KMS-11 (cell line): Measurements from ENCODE around the gene ARSK.

Experiments
- H2AFZ ChIP-seq: fragments of 200-600 bp; sonication (generic); 2 replicates; pipeline ENCODE4 v1.6.1; 2016; ENCODE audit warnings: antibody characterized with exemption, mixed run types, low read depth
- H3K27ac ChIP-seq: fragments of 200-600 bp; sonication (generic); 2 replicates; pipeline ENCODE4 v1.6.1; 2016; ENCODE audit warnings: mild to moderate bottlenecking, mixed run types
- H3K27me3 ChIP-seq: fragments of 200-600 bp; sonication (generic); 2 replicates; pipeline ENCODE4 v1.6.1; 2017; ENCODE audit warnings: mild to moderate bottlenecking, low read depth, mixed run types, moderate library complexity; ENCODE audit not compliant: insufficient read depth
- H3K36me3 ChIP-seq: fragments of 200-600 bp; sonication (generic); 2 replicates; pipeline ENCODE4 v1.6.1; 2017; ENCODE audit warnings: mild to moderate bottlenecking, mixed run types; ENCODE audit not compliant: insufficient read depth
- H3K4me1 ChIP-seq: fragments of 200-600 bp; sonication (generic); 2 replicates; pipeline ENCODE4 v1.6.1; 2016; ENCODE audit warnings: mild to moderate bottlenecking, low read depth, mixed run types; ENCODE audit not compliant: poor library complexity, severe bottlenecking
- H3K4me2 ChIP-seq: fragments of 200-600 bp; sonication (generic); 2 replicates; pipeline ENCODE4 v1.7.0; 2016; ENCODE audit warnings: mild to moderate bottlenecking, mixed run types
- H3K4me3 ChIP-seq: fragments of 200-600 bp; sonication (generic); IDR thresholded peaks from 2 replicates; pipeline ENCODE4 v1.6.1; 2017; ENCODE audit warnings: low read depth, low read length, mixed read lengths; ENCODE audit not compliant: insufficient read depth
- H3K79me2 ChIP-seq: fragments of 200-600 bp; sonication (generic); 2 replicates; pipeline ENCODE4 v1.6.1; 2016; ENCODE audit warnings: low read depth, mixed run types; ENCODE audit not compliant: insufficient read depth
- H3K9ac ChIP-seq: fragments of 200-600 bp; sonication (generic); 2 replicates; pipeline ENCODE4 v1.6.1; 2016; ENCODE audit warnings: mild to moderate bottlenecking, mixed run types
- H4K20me1 ChIP-seq: fragments of 200-600 bp; sonication (generic); 2 replicates; pipeline ENCODE4 v1.6.1; 2016; ENCODE audit warnings: mild to moderate bottlenecking, mixed run types; ENCODE audit not compliant: insufficient read depth
- CTCF ChIP-seq: fragments of 200-600 bp; sonication (generic); conservative IDR thresholded peaks from 2 replicates; pipeline ENCODE4 v1.6.1; 2017; ENCODE audit warnings: low read depth, mild to moderate bottlenecking, antibody characterized with exemption, low read length, moderate library complexity, mixed read lengths

ARSK gene

DNA sequence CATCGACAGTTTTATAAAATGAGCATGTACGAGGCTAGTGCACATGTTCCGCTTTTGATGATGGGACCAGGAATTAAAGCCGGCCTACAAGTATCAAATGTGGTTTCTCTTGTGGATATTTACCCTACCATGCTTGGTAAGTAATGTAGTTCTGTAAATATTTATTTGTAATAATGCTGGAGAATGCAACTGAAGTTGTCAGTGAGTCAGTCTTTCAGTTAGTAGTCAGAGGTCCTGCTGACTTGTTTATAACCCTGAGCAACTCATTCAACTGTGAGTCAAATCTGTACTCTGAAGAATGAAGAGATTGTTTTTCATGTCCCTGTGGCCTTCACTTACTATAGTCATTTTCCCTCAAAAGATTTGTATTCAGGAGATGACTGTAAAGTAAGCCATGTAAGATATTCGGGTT, 36.6 kb downstream of the ARSK start:
- Histone ChIP-seq H3K4me3 (no peak overlapping the region), H3K9ac (no peak overlapping the region), H4K20me1 (no peaks in the 10 kb centered on the region), H3K27ac (no peak overlapping the region), H2AFZ (no peak overlapping the region), H3K79me2 (no peaks in the 10 kb centered on the region), H3K4me1 (no peaks in the 10 kb centered on the region), H3K36me3 (no peaks in the 10 kb centered on the region), H3K4me2 (no peak overlapping the region), H3K27me3 (no peaks in the 10 kb centered on the region)
- TF ChIP-seq CTCF, result no peak

DNA sequence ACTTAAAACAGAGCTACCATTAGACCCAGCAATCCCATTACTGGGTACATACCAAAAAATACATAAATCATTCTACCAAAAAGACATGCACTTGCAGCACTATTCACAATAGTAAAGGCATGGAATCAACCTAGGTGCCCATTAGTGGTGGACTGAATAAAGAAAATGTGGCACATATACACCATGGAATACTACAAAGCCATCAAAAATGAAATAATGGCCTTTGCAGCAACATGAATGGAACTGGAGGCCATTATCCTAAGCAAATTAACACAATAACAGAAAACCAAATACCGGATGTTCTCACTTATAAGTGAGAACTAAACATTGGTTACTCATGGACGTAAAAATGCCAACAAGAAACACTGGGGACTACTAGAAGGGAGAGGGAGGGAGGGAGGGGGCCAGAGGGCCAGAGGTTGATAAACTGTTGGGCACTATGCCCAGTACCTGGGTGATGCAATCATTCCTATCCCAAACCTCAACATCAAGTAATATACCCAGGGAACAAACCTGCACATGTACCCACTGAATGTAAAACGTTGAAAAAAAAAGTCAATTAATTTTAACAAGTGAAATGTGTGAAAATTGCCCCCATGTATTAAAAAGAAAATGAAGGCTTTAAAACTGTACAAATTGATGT, 40.5 kb downstream of the ARSK start:
- Histone ChIP-seq H3K79me2 (no peaks in the 10 kb centered on the region), H3K27ac (no peak overlapping the region), H4K20me1 (no peaks in the 10 kb centered on the region), H3K4me1 (no peaks in the 10 kb centered on the region), H3K4me2 (no peak overlapping the region), H3K4me3 (no peak overlapping the region), H2AFZ (no peak overlapping the region), H3K27me3 (no peaks in the 10 kb centered on the region), H3K36me3 (no peaks in the 10 kb centered on the region), H3K9ac (no peak overlapping the region)
- TF ChIP-seq CTCF, result no peak

- Histone ChIP-seq H4K20me1 (no peaks in the 10 kb centered on the region), H3K79me2 (no peaks in the 10 kb centered on the region), H3K9ac (no peak overlapping the region), H3K4me1 (no peaks in the 10 kb centered on the region), H3K4me2 (no peak overlapping the region), H3K27ac (no peak overlapping the region), H3K36me3 (no peaks in the 10 kb centered on the region), H3K4me3 (no peak overlapping the region), H3K27me3 (no peaks in the 10 kb centered on the region), H2AFZ (no peak overlapping the region)
- TF ChIP-seq CTCF, result no peak
Measured at GRCh38 chr5:95599252-95599651, 44.4 kb downstream of the ARSK start.

GRCh38 chr5:95600557-95600956, 45.7 kb downstream of the ARSK start:
- Histone ChIP-seq H3K79me2 (no peaks in the 10 kb centered on the region), H3K27ac (no peak overlapping the region), H3K4me1 (no peaks in the 10 kb centered on the region), H3K36me3 (no peaks in the 10 kb centered on the region), H3K4me2 (no peak overlapping the region), H2AFZ (no peak overlapping the region), H3K27me3 (no peaks in the 10 kb centered on the region), H3K4me3 (no peak overlapping the region), H4K20me1 (no peaks in the 10 kb centered on the region), H3K9ac (no peak overlapping the region)
- no peak for TF ChIP-seq CTCF
